Liver (tissue), 3 donors: ENCODE data around the gene CD96.

ENCODE experiments used
- RAD21 ChIP-seq, 2 donors: IDR thresholded peaks; 2 replicates each; pipeline ENCODE4 v1.6.1; 2016; ENCODE audit warnings: antibody characterized with exemption in 2 of 2, mild to moderate bottlenecking in 2 of 2
- TAF1 ChIP-seq: conservative IDR thresholded peaks from 2 replicates; pipeline ENCODE4 v1.6.1; 2016; ENCODE audit warnings: antibody characterized with exemption, mild to moderate bottlenecking
- YY1 ChIP-seq: IDR thresholded peaks from 2 replicates; pipeline ENCODE4 v1.6.1; 2016; ENCODE audit warnings: antibody characterized with exemption, mild to moderate bottlenecking
- TF ChIP-seq, protein P1 (sequence below): fragments of 150-350 bp; IDR thresholded peaks from 2 replicates; pipeline ENCODE4 v1.5.1; 2017; ENCODE audit warnings: improper control_type of control experiment, low read depth, low read length; ENCODE audit not compliant: missing input control
- TF ChIP-seq, protein P2 (sequence below): IDR thresholded peaks from 2 replicates; pipeline ENCODE4 v1.6.1; 2016; ENCODE audit warnings: antibody characterized with exemption
- donor health status: healthy.
- donor health status: healthy.

DNA sequence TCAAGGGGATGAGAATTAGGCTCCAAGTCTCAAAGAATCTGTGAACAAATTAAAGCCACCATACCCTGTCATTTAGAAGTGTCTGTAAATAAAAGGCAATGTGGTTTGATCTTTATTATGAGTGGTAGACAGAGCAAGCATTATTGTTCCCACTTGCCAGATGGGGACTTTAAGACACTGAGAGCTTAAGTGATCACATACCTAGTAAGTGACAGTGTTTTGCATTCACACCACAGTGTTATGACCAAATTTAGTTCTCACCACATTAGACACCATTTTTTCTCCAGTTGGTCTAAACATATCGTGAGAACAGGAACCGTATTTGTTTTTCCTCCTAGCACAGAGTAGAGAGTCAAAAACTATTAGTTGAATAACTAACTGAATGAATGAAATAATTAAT lies 66.4 kb downstream of the CD96 start:
- TF ChIP-seq, protein P1, sequence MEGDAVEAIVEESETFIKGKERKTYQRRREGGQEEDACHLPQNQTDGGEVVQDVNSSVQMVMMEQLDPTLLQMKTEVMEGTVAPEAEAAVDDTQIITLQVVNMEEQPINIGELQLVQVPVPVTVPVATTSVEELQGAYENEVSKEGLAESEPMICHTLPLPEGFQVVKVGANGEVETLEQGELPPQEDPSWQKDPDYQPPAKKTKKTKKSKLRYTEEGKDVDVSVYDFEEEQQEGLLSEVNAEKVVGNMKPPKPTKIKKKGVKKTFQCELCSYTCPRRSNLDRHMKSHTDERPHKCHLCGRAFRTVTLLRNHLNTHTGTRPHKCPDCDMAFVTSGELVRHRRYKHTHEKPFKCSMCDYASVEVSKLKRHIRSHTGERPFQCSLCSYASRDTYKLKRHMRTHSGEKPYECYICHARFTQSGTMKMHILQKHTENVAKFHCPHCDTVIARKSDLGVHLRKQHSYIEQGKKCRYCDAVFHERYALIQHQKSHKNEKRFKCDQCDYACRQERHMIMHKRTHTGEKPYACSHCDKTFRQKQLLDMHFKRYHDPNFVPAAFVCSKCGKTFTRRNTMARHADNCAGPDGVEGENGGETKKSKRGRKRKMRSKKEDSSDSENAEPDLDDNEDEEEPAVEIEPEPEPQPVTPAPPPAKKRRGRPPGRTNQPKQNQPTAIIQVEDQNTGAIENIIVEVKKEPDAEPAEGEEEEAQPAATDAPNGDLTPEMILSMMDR, result no peak
- TF ChIP-seq YY1 (no peak), TAF1 (no peak), RAD21 (IDR thresholded peaks at IDR 0.05) (no peak)
- TF ChIP-seq, protein P2, sequence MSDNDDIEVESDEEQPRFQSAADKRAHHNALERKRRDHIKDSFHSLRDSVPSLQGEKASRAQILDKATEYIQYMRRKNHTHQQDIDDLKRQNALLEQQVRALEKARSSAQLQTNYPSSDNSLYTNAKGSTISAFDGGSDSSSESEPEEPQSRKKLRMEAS, result no peak
